DND-41 (cell line): ENCODE data around the gene OAS1.

ENCODE experiments used
- CTCF ChIP-seq: IDR thresholded peaks from 2 replicates; pipeline ENCODE4 v1.5.1; 2012; ENCODE audit warnings: borderline replicate concordance, low read length, moderate library complexity, mild to moderate bottlenecking; ENCODE audit not compliant: poor library complexity, severe bottlenecking; ENCODE audit errors: extremely low read depth
- EZH2 ChIP-seq: IDR thresholded peaks from 3 replicates; pipeline ENCODE4 v1.6.1; 2012; ENCODE audit warnings: borderline replicate concordance, low read depth, mild to moderate bottlenecking, moderate library complexity, low read length, inconsistent platforms; ENCODE audit not compliant: severe bottlenecking

GRCh38 chr12:112964067-112964670 lies 57.4 kb downstream of the OAS1 start:
- no peak for TF ChIP-seq CTCF
- TF ChIP-seq EZH2 = no peak
